ENCODE measurements around the gene SCML1.

SCML1 gene

GRCh38 chrX:17801431-17801830 is 64.1 kb downstream of the SCML1 start:
- no peak for DNase-seq

- DNase-seq, result no peak
Measured at GRCh38 chrX:17802756-17803155, 65.5 kb downstream of the SCML1 start.

GRCh38 chrX:17803449-17803848 is 66.2 kb downstream of the SCML1 start:
- DNase-seq, result no peak
